AG20443 (cell line): ENCODE results near the gene LRWD1.
"Not testable (repeated sequence)": the region's sequence is repeated elsewhere in the genome, so short reads cannot be mapped to it uniquely, and the experiment has no call there.

Source experiments
- DNase-seq: peaks from one replicate; pipeline ENCODE4 v3.0.0; 2012; ENCODE audit warnings: low spot score, mixed read lengths

Gene LRWD1

GRCh38 chr7:102496861-102497260 lies 32.1 kb downstream of the LRWD1 start:
- not testable (repeated sequence) for DNase-seq

- DNase-seq, result not testable (repeated sequence)
Measured at GRCh38 chr7:102497308-102497707, 32.5 kb downstream of the LRWD1 start.

- DNase-seq, result not testable (repeated sequence)
Measured at GRCh38 chr7:102498321-102498720, 33.5 kb downstream of the LRWD1 start.

- not testable (repeated sequence) for DNase-seq
Measured at GRCh38 chr7:102503141-102503540, 38.4 kb downstream of the LRWD1 start.

GRCh38 chr7:102505298-102506185 lies 40.8 kb downstream of the LRWD1 start:
- not testable (repeated sequence) for DNase-seq

GRCh38 chr7:102507410-102508088 lies 42.8 kb downstream of the LRWD1 start:
- DNase-seq, result not testable (repeated sequence)

- not testable (repeated sequence) for DNase-seq
Measured at GRCh38 chr7:102510575-102510974, 45.8 kb downstream of the LRWD1 start.

- DNase-seq, result not testable (repeated sequence)
Measured at GRCh38 chr7:102511860-102512522, 47.2 kb downstream of the LRWD1 start.

GRCh38 chr7:102512642-102513221 lies 47.9 kb downstream of the LRWD1 start:
- DNase-seq, result not testable (repeated sequence)

- not testable (repeated sequence) for DNase-seq
Measured at GRCh38 chr7:102514881-102515721, 50.3 kb downstream of the LRWD1 start.

- DNase-seq, result not testable (repeated sequence)
Measured at GRCh38 chr7:102515889-102516288, 51.1 kb downstream of the LRWD1 start.

- not testable (repeated sequence) for DNase-seq
Measured at GRCh38 chr7:102516951-102517350, 52.2 kb downstream of the LRWD1 start.

- DNase-seq, result not testable (repeated sequence)
Measured at GRCh38 chr7:102517550-102518147, 52.9 kb downstream of the LRWD1 start, which contains the start of gene RASA4B. RASA4B (minus strand) TSS chr7:102517777; CDS start chr7:102517710, 67 bp downstream.

- not testable (repeated sequence) for DNase-seq
Measured at GRCh38 chr7:102520797-102521196, 56.0 kb downstream of the LRWD1 start.
